Measurements from ENCODE around the gene DGCR8.

Gene DGCR8

DNA sequence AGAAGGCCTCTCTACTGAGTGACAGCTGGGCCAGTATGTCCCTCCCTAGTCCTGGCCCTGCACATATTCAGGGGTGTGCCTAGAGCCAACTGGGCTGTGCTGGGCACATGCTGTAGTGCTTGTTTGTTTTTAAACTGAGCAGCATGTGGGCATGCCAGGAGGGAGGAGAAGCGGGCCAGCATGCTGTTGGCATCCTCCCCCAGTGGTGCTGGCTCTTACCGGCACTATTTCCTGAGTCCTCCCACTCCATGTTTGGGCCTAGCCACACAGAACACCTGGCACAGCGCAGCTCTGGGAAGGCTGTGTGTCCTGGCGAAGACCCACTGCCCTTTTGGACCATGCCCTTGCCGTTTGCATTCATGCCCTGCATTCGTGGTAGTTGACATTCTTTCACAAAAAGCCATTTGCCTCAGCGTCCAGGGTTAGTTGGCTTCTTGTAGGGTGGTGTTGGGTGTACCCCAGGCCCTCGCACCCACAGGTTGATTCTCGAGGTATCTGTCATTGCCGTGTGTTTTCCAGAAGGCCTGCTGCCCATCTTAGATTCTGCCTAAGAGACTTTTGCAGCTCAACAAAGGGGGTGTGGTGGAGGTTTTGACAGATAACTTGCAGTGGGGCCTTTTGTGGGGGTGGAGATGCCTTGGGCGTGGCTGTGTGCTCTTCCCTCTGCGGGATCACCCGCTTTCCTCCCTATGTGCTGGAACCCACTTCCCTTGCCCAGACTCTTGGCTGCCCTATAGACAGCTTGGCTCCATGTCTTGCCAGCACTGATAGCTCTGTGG lies 13.6 kb downstream of the DGCR8 start:
- DNase-seq: no peak

DNA sequence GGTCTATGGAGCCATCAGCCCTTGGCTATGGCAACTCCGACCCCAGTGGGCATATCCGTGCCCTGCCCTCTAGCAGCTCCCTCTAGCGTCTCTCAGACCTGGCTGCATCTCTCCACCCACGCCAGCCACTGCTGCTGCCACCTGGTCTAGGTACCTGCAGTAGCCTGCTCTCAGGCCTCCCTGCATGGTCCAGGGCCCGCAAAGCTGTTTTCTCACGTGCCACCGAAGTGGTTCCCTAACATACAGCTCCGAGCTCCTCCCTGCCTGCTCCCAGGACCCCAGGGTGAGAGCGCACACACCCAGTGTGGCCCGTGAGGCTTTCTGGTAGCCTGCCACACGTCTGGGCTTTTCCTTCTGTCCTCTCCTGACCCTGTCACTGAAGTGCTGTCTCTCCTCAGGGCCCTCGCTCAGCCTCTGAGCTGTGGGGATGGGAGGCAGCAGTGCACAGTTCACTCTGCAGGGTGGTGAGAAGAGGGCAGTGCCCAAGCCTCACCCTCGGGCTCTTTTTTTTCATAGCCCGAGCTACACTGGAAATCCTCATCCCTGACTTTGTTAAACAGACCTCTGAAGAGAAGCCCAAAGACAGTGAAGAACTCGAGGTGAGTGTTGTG lies 14.3 kb downstream of the DGCR8 start:
- no peak for DNase-seq

DNA sequence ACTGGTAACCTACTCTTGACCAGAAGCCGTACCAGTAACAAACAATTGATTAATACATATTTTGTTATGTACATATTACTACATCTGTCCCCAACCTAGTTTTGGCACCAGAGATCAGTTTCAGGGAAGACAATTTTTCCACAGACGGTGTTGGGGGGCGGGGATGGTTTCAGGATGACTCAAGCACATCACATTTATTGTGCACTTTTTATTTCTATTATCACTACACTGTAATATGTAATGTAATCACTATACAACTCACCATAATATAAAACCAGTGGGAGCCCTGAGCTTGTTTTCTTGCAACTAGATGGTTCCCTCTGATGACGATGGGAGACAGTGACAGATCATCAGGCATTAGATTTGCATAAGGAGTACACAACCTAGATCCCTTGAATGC lies 15.5 kb downstream of the DGCR8 start:
- DNase-seq: peak; percentile 33

DNA sequence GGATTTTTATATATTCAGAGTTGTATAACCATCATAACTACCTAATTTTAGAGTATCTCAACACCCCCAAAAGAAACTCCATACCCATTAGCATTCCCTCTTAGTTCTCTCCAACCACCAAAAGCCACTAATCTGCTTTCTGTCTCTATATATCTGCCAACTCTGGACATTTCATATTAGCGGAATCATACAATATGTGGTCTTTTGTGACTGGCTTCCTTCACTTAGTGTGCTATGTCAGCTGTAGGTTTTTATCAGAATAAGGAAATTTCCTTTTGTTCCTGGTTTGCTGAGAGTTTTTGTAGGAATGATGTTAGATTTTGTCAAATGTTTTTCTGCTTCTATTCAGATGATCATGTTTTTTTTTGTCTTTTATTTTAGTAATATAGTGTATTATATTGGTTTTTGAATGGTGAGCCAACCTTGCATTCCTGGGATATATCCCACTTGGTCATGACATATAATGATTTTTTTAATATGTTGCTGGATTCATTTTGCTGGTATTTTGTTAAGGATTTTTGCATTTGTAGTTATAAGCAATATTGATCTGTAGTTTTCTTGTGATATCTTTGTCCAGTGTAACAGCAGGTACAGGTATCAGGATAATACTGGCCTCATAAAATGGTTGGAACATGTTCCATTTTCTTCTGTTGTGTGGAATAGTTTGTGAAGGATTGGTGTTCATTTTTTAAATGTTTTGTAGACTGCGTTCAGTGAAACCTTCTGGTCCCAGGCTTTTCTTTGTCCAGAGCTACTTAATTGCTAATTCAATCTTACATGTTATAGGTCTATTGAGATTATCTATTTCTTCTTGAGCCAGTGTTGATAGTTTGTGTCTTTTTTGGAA lies 16.8 kb downstream of the DGCR8 start:
- DNase-seq: no peak

DNA sequence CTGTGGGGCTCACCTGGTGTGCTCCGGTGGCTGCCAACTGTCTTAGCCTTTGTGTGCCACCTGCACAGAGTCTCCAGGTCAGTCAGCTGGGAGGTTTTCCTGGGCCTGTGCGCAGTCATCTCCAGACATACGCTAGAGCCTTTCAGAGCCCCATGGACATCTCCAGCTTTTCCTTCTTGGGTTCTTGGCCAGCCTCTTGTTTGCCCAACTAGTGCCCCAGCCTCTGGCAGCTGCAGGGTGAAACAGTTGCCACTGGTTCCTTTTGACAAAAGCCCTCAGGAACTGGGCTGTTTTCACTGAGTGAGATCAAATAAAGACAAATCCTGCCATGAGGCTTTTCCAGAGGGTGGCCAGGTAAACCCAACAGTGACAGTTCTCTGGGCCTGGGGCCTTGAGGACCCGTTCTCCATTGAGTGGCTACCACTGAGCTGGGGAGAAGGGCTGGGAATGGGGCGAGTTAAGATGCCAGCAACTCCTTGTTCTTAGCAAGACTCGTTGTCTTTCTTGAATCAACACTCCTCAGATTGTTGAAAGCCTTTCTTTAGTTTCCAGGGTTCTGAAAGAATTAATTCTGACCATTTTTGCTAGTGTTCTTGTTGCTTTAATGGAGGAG lies 19.2 kb downstream of the DGCR8 start:
- no peak for DNase-seq

DNA sequence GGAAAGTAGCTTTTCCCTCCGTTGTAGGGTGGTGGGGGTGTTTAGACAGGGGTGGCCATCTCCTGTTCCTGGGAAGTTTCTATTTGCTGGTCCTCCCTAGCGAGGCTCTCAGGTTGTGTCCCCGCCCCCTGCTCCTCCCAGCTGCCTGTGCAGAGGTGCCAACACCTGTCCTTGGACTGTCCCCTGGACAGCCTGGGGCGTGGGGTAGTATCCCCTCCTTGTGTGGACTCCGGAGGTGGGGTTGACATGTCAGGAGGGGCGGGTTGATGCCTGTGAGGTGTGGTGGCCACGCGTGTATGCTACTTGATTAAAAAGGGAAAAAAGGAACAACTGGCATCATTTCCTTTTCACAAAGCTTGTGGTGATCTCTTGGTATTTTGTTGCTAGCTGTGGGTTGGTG lies 21.6 kb downstream of the DGCR8 start:
- no peak for DNase-seq

DNA sequence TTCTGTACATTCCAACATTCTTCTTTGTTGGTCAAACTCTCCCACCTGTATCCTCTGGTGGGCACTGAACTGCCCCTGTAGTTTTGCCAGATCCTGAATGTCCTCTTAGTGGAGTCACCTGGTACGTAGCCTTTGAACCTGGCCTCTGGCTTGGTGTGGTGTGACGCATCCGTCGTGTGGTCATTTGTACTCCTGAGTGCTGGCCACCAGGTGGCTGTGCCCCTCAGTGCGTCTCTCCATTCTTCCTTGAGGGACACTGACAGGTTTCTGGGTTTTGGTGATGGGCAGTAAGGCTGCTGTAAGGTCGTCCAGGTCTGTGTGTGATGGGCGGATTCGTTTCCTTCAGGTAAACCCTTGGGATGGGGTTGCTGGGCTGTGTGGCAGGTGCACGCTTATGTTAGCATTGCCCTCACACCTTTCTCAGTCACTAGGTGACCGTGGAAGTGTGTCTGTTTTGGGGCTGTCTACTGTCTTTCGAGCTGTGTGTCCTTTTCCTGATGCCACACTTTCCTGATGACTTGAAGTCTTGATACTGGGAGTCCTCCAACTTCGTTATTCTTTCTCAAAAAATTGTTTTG lies 22.3 kb downstream of the DGCR8 start:
- no peak for DNase-seq

DNA sequence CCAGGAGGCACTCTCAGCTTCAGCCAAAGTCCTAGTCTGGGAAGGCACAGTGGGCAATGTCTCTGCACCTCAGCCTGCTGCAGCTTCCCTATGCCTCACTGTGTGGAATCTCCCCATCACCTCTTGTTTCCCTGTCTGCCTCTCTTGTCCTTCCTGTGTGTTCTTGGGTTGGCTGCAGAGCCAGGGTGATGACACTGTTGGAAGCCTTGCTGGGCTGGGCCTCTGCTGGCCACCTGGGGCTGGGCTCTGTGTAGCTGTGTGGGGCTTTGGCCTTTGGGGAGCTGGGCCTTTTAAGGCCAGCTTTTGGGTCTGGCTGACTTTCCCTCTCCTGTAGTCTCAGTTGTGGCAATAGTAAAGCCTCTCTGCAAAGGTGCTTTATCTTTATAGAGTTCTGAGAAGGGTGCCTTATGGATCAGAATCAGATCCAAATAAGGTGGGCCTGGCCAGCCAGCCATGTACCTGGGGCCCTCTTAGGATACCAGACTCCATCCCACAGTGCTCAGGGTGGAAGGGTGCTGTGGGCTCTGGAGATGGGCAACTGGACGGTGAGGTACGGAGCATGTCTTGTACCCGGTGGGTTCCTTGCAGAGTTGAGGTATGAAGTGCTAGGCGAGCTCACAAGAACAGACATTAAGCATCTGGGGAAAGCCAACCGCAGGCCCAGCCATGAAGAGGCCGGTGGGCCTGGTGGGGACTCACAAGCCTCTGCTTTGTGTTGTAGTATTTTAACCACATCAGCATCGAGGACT lies 25.6 kb downstream of the DGCR8 start:
- DNase-seq: no peak

DNA sequence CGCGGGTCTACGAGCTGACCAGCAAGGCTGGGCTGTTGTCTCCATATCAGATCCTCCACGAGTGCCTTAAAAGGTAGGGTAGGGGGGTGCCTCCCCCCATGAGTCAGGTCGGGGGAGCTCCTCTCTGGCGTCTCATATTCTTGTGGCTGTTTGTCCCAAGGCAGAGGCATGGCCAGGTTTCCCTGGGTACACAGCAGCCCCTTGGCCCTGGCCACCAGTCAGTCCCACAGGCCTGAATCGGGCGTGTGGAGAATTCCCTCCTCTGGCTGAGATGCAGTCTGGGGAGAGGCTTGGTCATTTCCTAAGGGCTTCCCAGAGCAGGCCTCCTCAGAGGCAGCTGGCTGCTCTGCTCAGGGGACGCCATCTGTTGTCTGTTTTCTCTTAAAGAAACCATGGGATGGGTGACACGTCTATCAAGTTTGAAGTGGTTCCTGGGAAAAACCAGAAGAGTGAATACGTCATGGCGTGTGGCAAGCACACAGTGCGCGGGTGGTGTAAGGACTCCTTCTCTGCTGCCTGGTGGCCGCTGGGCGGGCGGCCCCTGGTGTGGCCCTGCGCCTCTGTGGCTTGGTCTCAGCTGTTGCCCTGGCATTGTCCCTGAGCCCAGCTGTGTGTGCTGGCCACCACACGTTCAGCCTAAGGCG lies 26.3 kb downstream of the DGCR8 start:
- DNase-seq: no peak

DNA sequence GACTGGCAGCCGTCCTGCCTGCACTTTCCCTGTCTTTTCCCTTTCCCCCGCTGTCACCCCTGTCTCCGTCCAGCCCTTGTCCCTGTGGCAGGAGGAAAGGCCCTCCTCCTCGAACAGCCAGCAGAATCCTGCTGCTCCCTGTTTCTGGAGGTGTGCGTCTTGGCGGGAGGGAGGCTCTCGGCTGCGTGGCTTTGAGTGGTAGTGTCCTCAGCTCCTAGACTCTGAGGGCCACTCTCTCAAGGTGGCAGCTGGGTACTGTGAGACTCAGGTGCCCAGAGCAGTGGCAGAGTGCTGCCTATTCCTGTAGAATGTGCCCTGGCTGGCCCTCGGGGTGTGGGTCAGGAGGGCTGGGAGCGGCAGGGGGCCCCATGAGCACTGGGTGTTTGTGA lies 26.8 kb downstream of the DGCR8 start:
- DNase-seq: no peak

DNA sequence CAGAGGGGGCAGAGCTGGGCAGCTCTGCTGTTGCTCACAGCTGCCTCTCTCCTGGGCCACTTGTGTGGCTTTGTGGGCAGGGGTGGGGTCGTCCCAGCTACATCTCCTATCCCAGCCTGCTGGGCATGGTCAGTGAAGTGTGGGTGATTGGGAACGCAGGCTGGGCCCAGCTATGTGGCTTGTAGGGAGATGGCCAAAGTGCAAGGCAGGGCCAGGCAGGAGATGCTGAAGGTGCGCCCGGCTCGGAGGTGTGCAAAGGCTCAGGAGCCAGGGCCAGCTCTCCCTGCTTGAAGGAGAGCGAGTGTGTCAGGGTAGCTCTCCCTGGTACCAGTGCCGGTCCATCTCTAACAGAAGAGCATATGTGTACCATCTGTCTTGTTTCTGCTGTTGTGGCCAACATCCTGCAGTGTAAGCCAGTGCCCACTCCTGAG lies 27.4 kb downstream of the DGCR8 start:
- no peak for DNase-seq

DNA sequence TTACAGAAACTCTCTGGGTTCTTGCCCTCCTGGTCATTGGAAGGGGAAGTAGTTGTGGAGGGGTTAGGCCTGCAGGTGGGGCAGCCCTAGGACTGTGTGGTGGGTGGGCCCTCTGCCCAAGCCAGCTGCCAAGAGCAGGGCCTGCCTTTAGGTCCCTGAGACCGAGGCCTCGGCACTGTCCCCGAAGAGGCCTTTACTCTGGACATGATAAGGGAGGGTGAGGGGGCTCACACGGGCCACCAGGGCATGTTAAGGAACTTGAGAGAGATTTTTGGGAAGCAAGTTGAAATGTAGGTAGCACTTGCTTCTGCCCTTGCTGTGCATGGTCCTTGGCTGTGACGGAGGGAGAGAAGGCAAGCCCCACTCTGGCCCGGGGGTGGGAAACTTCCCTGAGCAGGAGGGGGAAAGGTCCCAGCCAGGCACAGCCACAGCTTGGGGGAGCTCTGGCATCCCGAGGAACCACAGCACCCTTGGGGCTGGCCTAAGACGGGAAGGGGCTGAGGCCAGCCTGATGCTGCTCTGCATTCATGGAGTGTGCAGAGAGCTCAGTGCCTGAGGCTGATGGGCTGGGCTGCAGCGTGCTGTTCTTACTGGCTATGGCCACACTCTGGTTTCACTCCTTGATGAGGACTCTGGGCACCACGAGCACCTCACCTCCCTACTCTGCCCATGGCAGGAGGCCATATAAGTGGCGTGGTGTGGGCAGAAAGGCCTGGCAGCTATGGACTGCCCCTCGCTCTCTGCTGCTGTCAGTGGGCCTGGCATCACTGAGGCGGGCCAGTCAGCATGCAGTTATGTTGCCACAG lies 28.1 kb downstream of the DGCR8 start:
- no peak for DNase-seq

DNA sequence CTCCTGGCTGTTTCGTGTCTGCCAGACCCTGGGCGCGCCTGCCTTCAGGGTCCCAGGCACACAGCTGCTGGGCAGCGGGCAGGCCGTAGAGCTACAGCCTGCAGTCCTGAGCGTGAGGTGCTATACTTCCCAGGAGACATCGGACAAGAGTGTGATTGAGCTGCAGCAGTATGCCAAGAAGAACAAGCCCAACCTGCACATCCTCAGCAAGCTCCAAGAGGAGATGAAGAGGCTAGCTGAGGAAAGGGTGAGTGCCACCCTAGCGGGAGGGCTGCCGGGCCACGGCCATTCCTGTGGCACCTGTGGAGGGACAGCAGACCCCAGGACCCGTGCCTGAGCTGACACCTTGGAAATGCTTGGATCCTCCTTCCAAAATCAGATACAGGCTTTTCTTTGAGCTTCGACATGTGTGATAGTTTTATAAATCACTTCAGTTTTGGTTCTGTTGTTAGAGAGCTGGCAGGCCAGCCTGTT lies 28.8 kb downstream of the DGCR8 start:
- DNase-seq: no peak

DNA sequence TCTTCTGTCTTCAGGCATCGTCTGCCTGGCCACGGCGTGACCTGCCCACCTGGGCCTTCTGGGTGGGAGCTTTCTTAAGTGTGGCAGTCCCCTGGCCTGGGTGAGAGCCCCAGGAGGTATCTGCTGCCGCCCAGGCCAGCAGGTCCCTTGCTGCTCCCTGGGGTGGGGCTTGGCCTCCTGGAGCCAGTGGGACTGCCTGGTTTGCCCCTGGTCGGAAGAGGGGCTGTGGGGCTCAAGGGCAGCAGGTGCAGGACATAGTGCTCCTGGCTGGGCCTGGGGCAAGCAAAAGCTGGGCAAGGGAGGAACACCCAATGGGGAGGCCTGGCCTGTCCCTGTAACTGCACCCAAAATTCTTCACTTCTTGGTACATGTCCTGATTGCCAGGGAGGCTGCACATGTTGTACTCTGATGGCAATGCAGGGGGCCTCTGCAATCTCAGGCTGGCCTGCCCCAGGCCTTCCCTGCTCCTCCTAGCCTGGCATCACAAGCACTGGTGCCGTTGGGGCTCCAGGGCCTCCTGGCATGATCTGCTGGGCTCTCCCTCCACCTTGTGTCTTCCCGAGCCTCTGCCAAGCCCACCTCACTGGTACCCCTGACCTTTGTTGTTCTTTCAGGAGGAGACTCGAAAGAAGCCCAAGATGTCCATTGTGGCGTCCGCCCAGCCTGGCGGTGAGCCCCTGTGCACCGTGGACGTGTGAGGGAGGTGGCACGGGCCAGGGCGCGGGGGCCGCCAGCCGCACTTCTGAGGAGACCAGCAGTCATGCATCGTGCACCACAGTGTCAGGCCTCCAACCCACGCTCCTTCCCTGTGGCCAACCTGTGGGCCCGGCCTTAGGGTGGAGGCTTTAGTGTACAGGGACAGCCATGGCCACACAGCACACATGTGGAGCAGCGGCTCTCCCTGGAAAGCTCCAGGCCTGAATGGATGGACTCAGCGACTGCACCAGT lies 29.6 kb downstream of the DGCR8 start:
- DNase-seq: no peak

DNA sequence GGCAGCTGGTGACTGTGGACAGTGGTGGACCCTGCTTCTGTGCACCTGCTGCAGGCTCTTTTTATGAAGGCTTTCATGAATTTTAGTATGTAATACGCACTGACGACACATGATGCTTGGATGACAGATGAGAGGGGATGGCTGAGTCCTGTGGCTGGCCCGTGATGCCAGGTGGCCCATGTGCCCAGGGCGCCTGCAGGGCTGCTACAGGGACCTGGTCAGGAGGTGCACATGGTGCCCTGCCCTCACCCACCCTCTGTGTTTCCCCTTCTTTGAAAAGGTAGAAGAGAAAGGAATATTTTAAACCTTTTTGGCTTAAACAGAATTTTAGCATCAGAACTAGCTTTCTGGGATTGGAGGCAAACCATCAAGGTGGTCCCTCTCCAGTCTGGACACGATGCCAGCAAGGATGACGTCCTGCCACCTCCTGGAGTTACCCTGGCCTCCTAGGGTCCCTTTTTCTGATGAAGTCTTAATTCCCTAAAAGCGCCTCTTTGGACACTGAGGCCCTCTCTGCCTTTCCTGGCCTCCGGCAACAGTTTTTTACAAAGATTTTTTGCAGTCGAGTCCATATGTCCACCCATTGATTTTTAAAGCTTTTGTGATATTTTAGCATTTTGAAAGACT lies 30.4 kb downstream of the DGCR8 start:
- DNase-seq: no peak

DNA sequence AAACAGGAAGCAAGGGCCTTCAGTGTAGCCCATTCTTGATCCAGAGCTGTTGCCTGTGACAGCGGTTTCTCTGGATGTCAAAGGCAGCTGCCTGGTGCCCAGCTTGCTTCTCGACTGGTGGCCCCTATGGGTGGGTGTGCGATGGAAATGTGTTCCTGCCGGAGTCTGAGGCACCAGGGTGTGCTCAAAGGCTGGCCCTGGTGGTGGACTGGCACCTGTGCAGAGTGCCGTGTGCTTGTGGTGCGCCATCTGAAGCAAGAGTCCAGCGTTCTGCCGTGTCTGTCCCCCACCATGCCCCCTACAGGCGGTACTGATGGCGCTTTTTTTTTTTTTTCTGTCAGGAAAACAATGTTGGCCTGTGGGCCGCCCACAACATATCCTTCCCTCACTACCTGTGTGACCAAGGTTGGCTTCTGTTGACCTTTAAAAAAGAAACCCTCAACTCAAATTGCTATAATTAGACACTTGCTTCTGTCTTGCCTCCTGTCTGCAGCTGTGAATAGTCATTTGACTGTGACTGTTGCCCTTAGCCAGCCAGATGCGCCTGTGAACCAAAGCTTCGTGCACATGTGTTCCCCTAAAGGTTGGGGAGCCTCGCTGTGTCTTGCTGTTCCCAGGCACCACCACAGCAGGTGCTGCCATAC lies 31.1 kb downstream of the DGCR8 start:
- DNase-seq: peak; percentile 54

DNA sequence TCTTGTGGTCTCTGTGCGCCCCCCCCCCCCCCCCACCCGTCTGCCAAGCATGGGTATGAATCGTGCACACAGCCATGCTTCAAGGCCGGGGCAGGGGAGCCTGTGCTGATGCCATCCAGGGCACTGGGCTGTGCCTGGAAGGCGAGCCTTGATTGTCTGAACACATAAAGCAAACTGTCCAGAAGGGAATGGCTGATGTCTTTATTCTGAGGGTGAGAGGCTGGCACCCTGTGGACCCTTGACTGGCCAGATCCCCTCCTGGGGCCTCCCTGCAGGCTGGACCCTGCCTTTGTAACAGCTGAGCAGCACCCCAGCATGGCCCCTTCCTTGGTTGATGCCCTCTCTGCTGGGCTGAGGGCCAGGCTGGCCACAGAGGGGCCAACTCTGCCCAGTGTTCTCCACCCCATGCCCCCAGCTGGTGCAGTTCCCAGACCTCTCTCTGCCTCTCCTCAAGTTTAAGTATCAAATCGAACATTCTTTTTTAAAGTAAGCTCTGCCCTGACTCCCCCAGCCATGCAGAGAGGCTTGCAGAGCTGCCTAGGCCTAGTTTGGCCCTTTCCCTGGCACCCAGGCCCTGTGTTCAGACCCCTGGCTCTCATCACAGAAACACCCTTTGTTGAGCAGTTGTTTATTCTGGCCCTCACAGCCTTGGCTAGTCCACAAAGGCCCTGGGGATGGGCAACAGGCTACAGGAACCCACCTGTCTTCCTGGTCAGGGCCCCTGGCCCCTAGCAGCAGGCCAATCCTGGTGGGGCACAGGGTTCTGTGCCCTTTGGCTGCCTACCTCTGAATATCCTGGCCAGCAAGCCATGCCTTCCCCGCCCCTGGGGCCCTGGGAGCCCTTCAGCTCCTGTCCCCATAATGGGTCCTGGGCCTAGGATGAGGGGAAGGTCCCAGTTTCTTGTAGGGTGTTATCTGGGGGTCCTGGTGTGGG lies 31.9 kb downstream of the DGCR8 start:
- no peak for DNase-seq

Data from activated CD4-positive, alpha-beta T cell treated with anti-CD3 and anti-CD28 coated beads, Interleukin-10, Interleukin-2, amounts not matched to agents 100 ng/mL and 50 ng/mL, durations not matched to agents 16 hours and 8 hours (primary cell).